Esophagus squamous epithelium (tissue), 4 donors: ENCODE measurements around the gene CSF2RB.

Experiments
- POLR2A ChIP-seq, 4 donors: fragments of 450-650 bp; IDR thresholded peaks; one replicate each; pipeline ENCODE4 v1.6.1; 2017; ENCODE audit warnings: antibody characterized with exemption in 4 of 4, mild to moderate bottlenecking in 4 of 4, moderate library complexity in 3 of 4
- TF ChIP-seq, protein P1 (sequence below), 6 experiments: fragments of 450-650 bp in 4 of 6; fragments of 200-600 bp in 2 of 6; sonication (generic) in 2 of 6; IDR thresholded peaks; one replicate each; pipeline ENCODE4 v1.5.1; 2016 to 2019; ENCODE audit warnings: antibody characterized with exemption in 6 of 6, mild to moderate bottlenecking in 4 of 6, moderate library complexity in 4 of 6

DNA sequence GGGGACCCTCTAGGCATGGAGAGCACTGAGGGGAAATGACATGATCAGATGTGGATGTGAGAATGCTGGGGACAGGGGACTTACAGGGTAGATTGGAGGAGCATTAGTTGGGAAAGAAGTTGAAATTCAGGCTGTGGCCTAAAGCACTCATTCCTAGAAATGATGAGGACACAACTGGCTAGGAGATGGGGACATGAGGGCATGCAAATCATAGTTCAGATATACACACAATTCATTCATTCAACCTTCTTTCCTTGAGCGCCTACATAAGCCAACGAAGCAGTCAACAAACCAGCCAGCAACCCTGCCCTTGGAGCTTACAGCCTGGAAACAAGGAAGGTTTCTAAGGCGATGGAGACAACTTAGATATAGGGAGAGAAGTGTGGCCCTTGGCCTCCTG lies 14.2 kb downstream of the CSF2RB start:
- TF ChIP-seq, protein P1, sequence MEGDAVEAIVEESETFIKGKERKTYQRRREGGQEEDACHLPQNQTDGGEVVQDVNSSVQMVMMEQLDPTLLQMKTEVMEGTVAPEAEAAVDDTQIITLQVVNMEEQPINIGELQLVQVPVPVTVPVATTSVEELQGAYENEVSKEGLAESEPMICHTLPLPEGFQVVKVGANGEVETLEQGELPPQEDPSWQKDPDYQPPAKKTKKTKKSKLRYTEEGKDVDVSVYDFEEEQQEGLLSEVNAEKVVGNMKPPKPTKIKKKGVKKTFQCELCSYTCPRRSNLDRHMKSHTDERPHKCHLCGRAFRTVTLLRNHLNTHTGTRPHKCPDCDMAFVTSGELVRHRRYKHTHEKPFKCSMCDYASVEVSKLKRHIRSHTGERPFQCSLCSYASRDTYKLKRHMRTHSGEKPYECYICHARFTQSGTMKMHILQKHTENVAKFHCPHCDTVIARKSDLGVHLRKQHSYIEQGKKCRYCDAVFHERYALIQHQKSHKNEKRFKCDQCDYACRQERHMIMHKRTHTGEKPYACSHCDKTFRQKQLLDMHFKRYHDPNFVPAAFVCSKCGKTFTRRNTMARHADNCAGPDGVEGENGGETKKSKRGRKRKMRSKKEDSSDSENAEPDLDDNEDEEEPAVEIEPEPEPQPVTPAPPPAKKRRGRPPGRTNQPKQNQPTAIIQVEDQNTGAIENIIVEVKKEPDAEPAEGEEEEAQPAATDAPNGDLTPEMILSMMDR (IDR thresholded peaks at IDR 0.05): no peak
- TF ChIP-seq POLR2A (IDR thresholded peaks at IDR 0.05): no peak
